Measurements from ENCODE around the gene TLR10.

The TLR10 gene

GRCh38 chr4:38745881-38746280 lies 36.9 kb downstream of the TLR10 start:
- no peak overlapping the region for H3K27ac ChIP-seq (ENCODE audit: low read depth, low read length)
- no peaks in the 10 kb centered on the region for H3K36me3 ChIP-seq (ENCODE audit: control insufficient read depth, insufficient read depth, low read length)
- peaks cover 13% of the 10 kb centered on the region for H3K9me3 ChIP-seq (ENCODE audit: control insufficient read depth, insufficient read depth, low read depth, low read length)
- no peaks in the 10 kb centered on the region for H3K4me1 ChIP-seq (ENCODE audit: control insufficient read depth, insufficient read depth, low read length)
- H3K9ac ChIP-seq (ENCODE audit: low read length), result no peak overlapping the region
- no peak overlapping the region for H3K4me3 ChIP-seq (ENCODE audit: low read depth, low read length)
- no peaks in the 10 kb centered on the region for H3K27me3 ChIP-seq (ENCODE audit: control insufficient read depth, insufficient read depth, low read length)

- Histone ChIP-seq H3K9me3 (ENCODE audit: control insufficient read depth, insufficient read depth, low read depth, low read length) (peaks cover 12% of the 10 kb centered on the region), H3K4me3 (ENCODE audit: low read depth, low read length) (no peak overlapping the region), H3K27ac (ENCODE audit: low read depth, low read length) (no peak overlapping the region), H3K9ac (ENCODE audit: low read length) (no peak overlapping the region), H3K36me3 (ENCODE audit: control insufficient read depth, insufficient read depth, low read length) (no peaks in the 10 kb centered on the region), H3K27me3 (ENCODE audit: control insufficient read depth, insufficient read depth, low read length) (no peaks in the 10 kb centered on the region), H3K4me1 (ENCODE audit: control insufficient read depth, insufficient read depth, low read length) (no peaks in the 10 kb centered on the region)
Measured at GRCh38 chr4:38743866-38744265, 38.9 kb downstream of the TLR10 start.

GRCh38 chr4:38740303-38740702 lies 42.5 kb downstream of the TLR10 start:
- no peak overlapping the region for H3K9ac ChIP-seq (ENCODE audit: low read length)
- H3K36me3 ChIP-seq (ENCODE audit: control insufficient read depth, insufficient read depth, low read length), result no peaks in the 10 kb centered on the region
- no peaks in the 10 kb centered on the region for H3K9me3 ChIP-seq (ENCODE audit: control insufficient read depth, insufficient read depth, low read depth, low read length)
- H3K4me3 ChIP-seq (ENCODE audit: low read depth, low read length), result no peak overlapping the region
- H3K27me3 ChIP-seq (ENCODE audit: control insufficient read depth, insufficient read depth, low read length), result no peaks in the 10 kb centered on the region
- H3K27ac ChIP-seq (ENCODE audit: low read depth, low read length), result no peak overlapping the region
- H3K4me1 ChIP-seq (ENCODE audit: control insufficient read depth, insufficient read depth, low read length), result no peaks in the 10 kb centered on the region

GRCh38 chr4:38738940-38739803 lies 43.6 kb downstream of the TLR10 start:
- Histone ChIP-seq H3K36me3 (ENCODE audit: control insufficient read depth, insufficient read depth, low read length) (no peaks in the 10 kb centered on the region), H3K27ac (ENCODE audit: low read depth, low read length) (no peak overlapping the region), H3K9me3 (ENCODE audit: control insufficient read depth, insufficient read depth, low read depth, low read length) (0 out of 2 replicates have a peak, but pooled peaks cover under 1% of the 10 kb centered on the region), H3K4me3 (ENCODE audit: low read depth, low read length) (no peak overlapping the region), H3K4me1 (ENCODE audit: control insufficient read depth, insufficient read depth, low read length) (no peaks in the 10 kb centered on the region), H3K27me3 (ENCODE audit: control insufficient read depth, insufficient read depth, low read length) (no peaks in the 10 kb centered on the region), H3K9ac (ENCODE audit: low read length) (no peak overlapping the region)

- H3K4me3 ChIP-seq (ENCODE audit: low read depth, low read length), result no peak overlapping the region
- H3K4me1 ChIP-seq (ENCODE audit: control insufficient read depth, insufficient read depth, low read length), result no peaks in the 10 kb centered on the region
- no peaks in the 10 kb centered on the region for H3K27me3 ChIP-seq (ENCODE audit: control insufficient read depth, insufficient read depth, low read length)
- H3K27ac ChIP-seq (ENCODE audit: low read depth, low read length), result no peak overlapping the region
- peaks cover 13% of the 10 kb centered on the region; the same call in 1 of the 2 replicates for H3K9me3 ChIP-seq (ENCODE audit: control insufficient read depth, insufficient read depth, low read depth, low read length)
- H3K9ac ChIP-seq (ENCODE audit: low read length), result no peak overlapping the region
- H3K36me3 ChIP-seq (ENCODE audit: control insufficient read depth, insufficient read depth, low read length), result no peaks in the 10 kb centered on the region
Measured at GRCh38 chr4:38735870-38736269, 46.9 kb downstream of the TLR10 start.

- Histone ChIP-seq H3K4me3 (ENCODE audit: low read depth, low read length) (no peak overlapping the region), H3K27ac (ENCODE audit: low read depth, low read length) (no peak overlapping the region), H3K36me3 (ENCODE audit: control insufficient read depth, insufficient read depth, low read length) (no peaks in the 10 kb centered on the region), H3K4me1 (ENCODE audit: control insufficient read depth, insufficient read depth, low read length) (no peaks in the 10 kb centered on the region), H3K9me3 (ENCODE audit: control insufficient read depth, insufficient read depth, low read depth, low read length) (peaks cover 13% of the 10 kb centered on the region; the same call in 1 of the 2 replicates), H3K27me3 (ENCODE audit: control insufficient read depth, insufficient read depth, low read length) (no peaks in the 10 kb centered on the region), H3K9ac (ENCODE audit: low read length) (no peak overlapping the region)
Measured at GRCh38 chr4:38734911-38735310, 47.9 kb downstream of the TLR10 start.

GRCh38 chr4:38734446-38734845 lies 48.3 kb downstream of the TLR10 start:
- Histone ChIP-seq H3K36me3 (ENCODE audit: control insufficient read depth, insufficient read depth, low read length) (no peaks in the 10 kb centered on the region), H3K9me3 (ENCODE audit: control insufficient read depth, insufficient read depth, low read depth, low read length) (peaks cover 13% of the 10 kb centered on the region; the same call in 1 of the 2 replicates), H3K27me3 (ENCODE audit: control insufficient read depth, insufficient read depth, low read length) (no peaks in the 10 kb centered on the region), H3K27ac (ENCODE audit: low read depth, low read length) (no peak overlapping the region), H3K9ac (ENCODE audit: low read length) (no peak overlapping the region), H3K4me3 (ENCODE audit: low read depth, low read length) (no peak overlapping the region), H3K4me1 (ENCODE audit: control insufficient read depth, insufficient read depth, low read length) (no peaks in the 10 kb centered on the region)

- Histone ChIP-seq H3K4me1 (ENCODE audit: control insufficient read depth, insufficient read depth, low read length) (0 out of 2 replicates have a peak, but pooled peaks cover 1% of the 10 kb centered on the region), H3K9ac (ENCODE audit: low read length) (no peak overlapping the region), H3K27ac (ENCODE audit: low read depth, low read length) (no peak overlapping the region), H3K36me3 (ENCODE audit: control insufficient read depth, insufficient read depth, low read length) (no peaks in the 10 kb centered on the region), H3K9me3 (ENCODE audit: control insufficient read depth, insufficient read depth, low read depth, low read length) (peaks cover 13% of the 10 kb centered on the region; the same call in 1 of the 2 replicates), H3K27me3 (ENCODE audit: control insufficient read depth, insufficient read depth, low read length) (no peaks in the 10 kb centered on the region), H3K4me3 (ENCODE audit: low read depth, low read length) (no peak overlapping the region)
Measured at GRCh38 chr4:38733663-38734062, 49.1 kb downstream of the TLR10 start.

GRCh38 chr4:38730830-38731646 lies 51.8 kb downstream of the TLR10 start:
- Histone ChIP-seq H3K9ac (ENCODE audit: low read length) (no peak overlapping the region), H3K4me3 (ENCODE audit: low read depth, low read length) (no peak overlapping the region), H3K9me3 (ENCODE audit: control insufficient read depth, insufficient read depth, low read depth, low read length) (peaks cover 13% of the 10 kb centered on the region; the same call in 1 of the 2 replicates), H3K27ac (ENCODE audit: low read depth, low read length) (no peak overlapping the region), H3K36me3 (ENCODE audit: control insufficient read depth, insufficient read depth, low read length) (no peaks in the 10 kb centered on the region), H3K4me1 (ENCODE audit: control insufficient read depth, insufficient read depth, low read length) (0 out of 2 replicates have a peak, but pooled peaks cover 3% of the 10 kb centered on the region), H3K27me3 (ENCODE audit: control insufficient read depth, insufficient read depth, low read length) (peaks cover 11% of the 10 kb centered on the region; the same call in 1 of the 2 replicates)

- Histone ChIP-seq H3K9me3 (ENCODE audit: control insufficient read depth, insufficient read depth, low read depth, low read length) (peaks cover 13% of the 10 kb centered on the region; the same call in 1 of the 2 replicates), H3K27ac (ENCODE audit: low read depth, low read length) (no peak overlapping the region), H3K27me3 (ENCODE audit: control insufficient read depth, insufficient read depth, low read length) (peaks cover 17% of the 10 kb centered on the region; the same call in 1 of the 2 replicates), H3K4me1 (ENCODE audit: control insufficient read depth, insufficient read depth, low read length) (0 out of 2 replicates have a peak, but pooled peaks cover 3% of the 10 kb centered on the region), H3K9ac (ENCODE audit: low read length) (no peak overlapping the region), H3K36me3 (ENCODE audit: control insufficient read depth, insufficient read depth, low read length) (no peaks in the 10 kb centered on the region), H3K4me3 (ENCODE audit: low read depth, low read length) (no peak overlapping the region)
Measured at GRCh38 chr4:38730493-38730829, 52.3 kb downstream of the TLR10 start.
